HG03460 (cell line): ENCODE measurements around the gene IL1RAPL2.
"Not testable (repeated sequence)": the region's sequence is repeated elsewhere in the genome, so short reads cannot be mapped to it uniquely, and the experiment has no call there.

Source experiments
- ATAC-seq: cut with Tn5 transposase; IDR thresholded peaks from one replicate; pipeline ENCODE4 v1.9.1; 2021; ENCODE audit not compliant: unreplicated experiment

Gene IL1RAPL2

GRCh38 chrX:104670051-104670450, 104.1 kb downstream of the IL1RAPL2 start:
- ATAC-seq: no peak

DNA sequence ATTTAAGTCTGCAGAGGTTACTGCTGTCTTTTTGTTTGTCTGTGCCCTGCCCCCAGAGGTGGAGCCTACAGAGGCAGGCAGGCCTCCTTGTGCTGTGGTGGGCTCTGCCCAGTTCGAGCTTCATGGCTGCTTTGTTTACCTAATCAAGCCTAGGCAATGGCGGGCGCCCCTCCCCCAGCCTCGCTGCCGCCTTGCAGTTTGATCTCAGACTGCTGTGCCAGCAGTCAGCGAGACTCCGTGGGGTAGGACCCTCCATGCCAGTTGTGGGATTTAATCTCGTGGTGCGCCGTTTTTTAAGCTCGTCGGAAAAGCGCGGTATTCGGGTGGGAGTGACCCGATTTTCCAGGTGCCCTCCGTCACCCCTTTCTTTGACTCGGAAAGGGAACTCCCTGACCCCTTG, 111.5 kb downstream of the IL1RAPL2 start:
- not testable (repeated sequence) for ATAC-seq

- ATAC-seq: no peak
These were observed 113.2 kb downstream of the IL1RAPL2 start for GRCh38 chrX:104679175-104679574.

DNA sequence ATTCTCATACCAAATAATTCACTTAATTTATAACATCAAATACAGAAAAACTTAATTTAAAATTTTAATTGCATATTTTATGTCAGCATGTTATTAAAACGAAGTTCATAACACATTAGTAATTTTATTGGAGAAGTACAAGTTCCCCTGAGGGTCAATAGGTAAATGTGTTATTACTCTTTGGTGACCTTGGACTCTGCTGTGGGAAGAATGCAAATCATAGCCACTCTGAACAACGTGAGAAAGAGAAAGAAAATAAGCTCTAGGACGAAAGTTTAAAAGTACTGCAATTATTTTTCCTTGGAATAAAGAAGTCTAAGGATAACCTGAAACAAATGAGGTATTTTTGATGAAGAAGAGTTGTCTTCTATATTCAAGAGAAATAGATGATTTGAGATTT, 115.2 kb downstream of the IL1RAPL2 start:
- ATAC-seq: no peak

GRCh38 chrX:104684077-104684476, 118.1 kb downstream of the IL1RAPL2 start:
- no peak for ATAC-seq

DNA sequence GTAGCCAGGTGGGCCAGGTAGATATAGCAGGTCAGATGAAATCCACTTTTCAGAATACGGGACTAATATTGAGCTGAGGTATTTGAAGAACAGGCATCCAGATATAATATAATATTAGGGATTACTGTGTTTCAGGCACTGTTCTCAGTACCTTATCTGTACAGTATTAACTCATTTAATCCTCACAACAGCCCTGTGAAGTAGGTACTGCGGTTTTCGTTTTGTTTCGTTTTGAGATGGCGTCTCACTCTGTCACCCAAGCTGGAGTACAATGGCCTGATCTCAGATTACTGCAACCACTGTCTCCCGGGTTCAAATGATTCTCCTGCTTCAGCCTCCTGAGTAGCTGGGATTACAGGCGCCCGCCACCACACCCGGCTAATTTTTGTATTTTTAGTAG, 129.6 kb downstream of the IL1RAPL2 start:
- no peak for ATAC-seq

- no peak for ATAC-seq
These were observed 130.7 kb downstream of the IL1RAPL2 start for GRCh38 chrX:104696667-104697066.

- ATAC-seq: no peak
These were observed 131.3 kb downstream of the IL1RAPL2 start for GRCh38 chrX:104697294-104697693.

GRCh38 chrX:104707042-104707441, 141.0 kb downstream of the IL1RAPL2 start:
- no peak for ATAC-seq

- no peak for ATAC-seq
These were observed 141.6 kb downstream of the IL1RAPL2 start for GRCh38 chrX:104707572-104707971.

DNA sequence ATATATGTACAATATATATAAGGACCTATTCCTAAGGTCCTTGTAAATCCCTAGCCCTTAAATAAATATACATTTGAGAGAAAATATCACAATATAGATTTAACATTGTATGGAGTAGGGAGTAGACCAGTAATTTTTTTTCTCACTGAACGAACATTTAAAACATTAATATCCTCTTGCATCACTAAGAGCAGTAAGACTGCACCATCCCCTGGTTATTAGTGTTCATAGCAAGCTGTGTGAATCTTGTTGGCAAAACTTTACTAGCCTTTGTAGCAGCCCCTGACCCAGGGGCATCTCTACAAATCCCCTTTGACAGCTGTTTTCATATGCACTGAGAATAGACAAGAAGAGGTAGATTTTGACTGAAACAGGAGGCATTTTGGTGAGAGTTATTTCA, 146.5 kb downstream of the IL1RAPL2 start:
- ATAC-seq: no peak

DNA sequence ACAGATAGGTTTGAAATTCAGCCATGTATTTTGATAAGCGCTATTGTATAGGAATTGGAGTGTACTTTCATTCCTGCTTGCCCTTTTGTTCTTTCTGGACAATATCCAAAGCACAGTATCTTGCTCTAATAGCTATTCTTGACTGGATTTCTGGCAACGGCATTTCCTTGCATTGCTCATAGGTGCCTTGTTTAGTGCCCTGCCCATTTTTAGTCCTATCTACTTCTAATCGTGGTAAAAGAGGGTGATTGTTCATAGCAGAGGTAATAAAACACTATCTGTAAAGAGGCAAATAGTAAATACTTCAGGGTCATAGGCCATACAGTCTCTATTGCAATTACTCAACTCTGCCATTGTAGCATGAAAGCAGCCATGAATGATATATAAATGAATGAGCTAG, 155.9 kb downstream of the IL1RAPL2 start:
- ATAC-seq: no peak

DNA sequence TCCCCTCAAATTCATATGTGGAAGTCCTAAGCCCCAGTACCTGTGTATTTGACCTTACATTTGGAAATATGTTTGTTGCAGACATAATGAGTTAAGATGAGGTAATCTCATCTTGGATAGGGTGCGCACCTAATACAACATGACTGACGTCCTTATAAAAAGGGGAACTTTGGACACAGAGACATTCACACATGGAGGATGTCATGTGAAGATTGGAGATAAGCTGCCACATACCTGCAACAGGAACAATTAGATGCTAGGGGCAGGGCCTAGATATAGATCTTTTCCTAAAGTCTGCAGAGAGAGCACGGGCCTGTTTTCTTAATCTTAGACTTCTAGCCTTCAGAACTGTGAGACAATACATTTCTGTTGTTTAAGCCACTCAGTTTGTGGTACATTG, 162.5 kb downstream of the IL1RAPL2 start:
- ATAC-seq: no peak

DNA sequence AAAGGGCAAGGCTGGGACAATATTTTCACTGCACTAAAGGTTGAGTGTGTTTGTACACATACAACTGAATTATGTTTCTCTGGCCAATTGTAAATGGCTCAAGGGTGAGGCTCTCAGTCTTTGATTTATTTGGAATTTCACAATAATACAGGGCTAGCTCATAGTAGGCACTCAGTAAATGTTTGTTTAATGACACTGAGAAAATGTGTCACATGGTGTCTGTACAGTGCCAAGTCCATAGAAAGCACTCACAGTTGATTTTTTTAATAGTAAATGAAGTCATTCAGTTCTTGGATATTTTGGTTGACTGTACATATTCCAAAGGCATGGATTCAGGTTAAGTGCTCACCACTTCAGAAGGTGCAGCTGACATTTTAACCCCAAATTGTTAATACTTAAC, 176.4 kb downstream of the IL1RAPL2 start:
- no peak for ATAC-seq

- no peak for ATAC-seq
These were observed 179.2 kb downstream of the IL1RAPL2 start for GRCh38 chrX:104745152-104745551.

- no peak for ATAC-seq
These were observed 184.1 kb downstream of the IL1RAPL2 start for GRCh38 chrX:104749951-104750610.

GRCh38 chrX:104762641-104763040, 196.6 kb downstream of the IL1RAPL2 start:
- ATAC-seq: no peak

DNA sequence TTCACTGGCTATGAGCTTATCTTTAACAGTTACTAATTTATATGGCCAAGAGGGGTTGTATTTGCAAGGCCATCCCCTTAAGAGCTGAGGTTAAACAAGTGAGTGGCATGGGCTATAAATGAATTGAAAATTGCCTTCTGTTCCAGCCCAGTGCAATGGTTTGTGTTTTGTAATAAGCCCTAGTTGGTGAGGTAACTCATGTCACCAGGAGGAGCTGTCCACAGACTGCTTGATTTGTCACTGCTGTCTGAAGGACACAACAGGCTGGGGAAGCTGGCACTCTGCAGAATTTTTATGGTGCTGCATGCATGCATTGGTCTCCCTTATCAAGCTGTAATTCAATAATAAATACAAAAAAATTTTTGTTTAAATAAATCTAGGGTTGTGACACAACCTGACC, 223.8 kb downstream of the IL1RAPL2 start:
- no peak for ATAC-seq

DNA sequence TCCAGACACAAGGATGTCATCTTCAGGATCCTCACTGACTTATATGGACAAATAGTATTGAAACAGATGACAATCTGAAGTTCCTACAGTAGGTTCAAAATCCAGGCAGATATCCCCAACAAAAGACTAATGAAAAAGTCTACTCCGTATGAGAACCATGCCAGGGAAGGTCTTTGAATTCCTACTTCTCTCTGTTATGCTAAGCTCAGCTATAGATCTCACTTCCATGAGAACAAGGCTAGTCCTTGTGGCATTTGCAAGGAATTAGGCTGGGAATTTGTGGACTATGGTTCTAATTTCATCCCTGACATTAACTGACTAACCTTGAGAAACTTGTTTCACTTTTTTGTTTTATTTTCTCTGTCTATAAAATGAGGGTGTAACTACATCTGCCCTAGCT, 229.8 kb downstream of the IL1RAPL2 start:
- no peak for ATAC-seq

- no peak for ATAC-seq
These were observed 237.2 kb downstream of the IL1RAPL2 start for GRCh38 chrX:104803219-104803618.

DNA sequence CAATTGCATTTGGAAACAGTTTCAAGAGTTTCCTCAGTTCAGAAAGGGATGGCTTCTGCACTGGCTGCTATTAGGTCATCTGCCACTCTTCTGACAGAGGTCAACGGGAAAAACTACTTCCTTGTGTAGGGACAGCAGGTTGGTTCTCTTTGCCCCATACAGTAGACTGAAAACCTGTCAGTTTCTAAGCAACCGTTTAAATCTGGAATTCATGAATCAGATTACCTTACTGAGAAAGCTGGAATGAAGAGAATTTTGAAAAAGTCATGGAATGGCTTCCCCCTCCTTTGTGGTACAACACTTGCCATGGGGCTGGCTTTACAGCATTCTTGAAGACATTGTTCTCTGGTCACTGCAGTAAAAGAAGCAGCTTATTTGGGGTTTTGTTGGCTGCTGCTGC, 240.3 kb downstream of the IL1RAPL2 start:
- no peak for ATAC-seq

- no peak for ATAC-seq
These were observed 267.4 kb downstream of the IL1RAPL2 start for GRCh38 chrX:104833401-104833800.

DNA sequence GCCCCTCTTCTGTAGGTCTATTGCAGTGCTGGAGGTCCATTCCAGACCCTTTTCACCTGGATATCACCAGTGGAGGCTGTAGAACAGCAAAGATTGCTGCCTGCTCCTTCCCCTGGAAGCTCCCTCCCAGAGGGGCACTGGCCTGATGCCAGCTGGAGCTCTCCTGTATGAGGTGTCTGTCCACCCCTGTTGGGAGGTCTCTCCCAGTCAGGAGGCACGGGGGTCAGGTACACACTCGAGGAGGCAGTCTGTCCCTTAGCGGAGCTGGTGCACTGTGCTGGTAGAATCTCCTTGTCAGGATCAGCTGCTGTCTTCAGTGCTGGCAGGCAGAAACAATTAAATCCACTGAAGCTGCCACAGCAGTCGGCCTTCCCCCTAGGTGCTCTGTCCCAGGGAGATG, 276.6 kb downstream of the IL1RAPL2 start:
- ATAC-seq: no peak
